H1 (cell line): ENCODE results near the gene SHROOM3. TPM values are rescaled to one million over a fixed set of nuclear protein-coding genes. Genes with fewer than 3 reads are reported as not detected.

Experiments used
- CTCF ChIA-PET: fragments of 300-600 bp; sonication (Branson Sonifier 250); formaldehyde crosslinking; loops from one replicate; lab custom pipeline; 2021; ENCODE audit not compliant: partially characterized antibody; lab: Charles Lee
- POLR2A ChIA-PET: fragments of 300-600 bp; sonication (Branson Sonifier 250); formaldehyde crosslinking; loops from one replicate; lab custom pipeline; 2021; ENCODE audit warnings: inconsistent platforms; ENCODE audit not compliant: partially characterized antibody; lab: Charles Lee
- DNase-seq, 2 experiments: peaks; one replicate each; pipeline versions ENCODE4 v3.0.0 to v3.0.0-alpha.2; 2010 to 2022; ENCODE audit warnings: low spot score in 2 of 2, low read depth in 1 of 2, mixed read lengths in 1 of 2
- FAIRE-seq: peaks from 2 replicates; lab custom pipeline; 2011; peaks lifted over from hg19 to GRCh38; lab: Jason Lieb, UNC
- H2AFZ ChIP-seq: 2 replicates; pipeline ENCODE4 v1.8.1; 2012; ENCODE audit warnings: low read length, inconsistent platforms
- H2AK5ac ChIP-seq: 2 replicates; pipeline ENCODE4 v1.6.1; 2013; ENCODE audit warnings: low read depth, low read length
- H2BK120ac ChIP-seq: replicated peaks from 2 replicates; pipeline ENCODE3; 2013; ENCODE audit warnings: low read depth, low read length, inconsistent platforms
- H2BK12ac ChIP-seq: 2 replicates; pipeline ENCODE4 v1.6.1; 2013; ENCODE audit warnings: low read depth, low read length
- H2BK15ac ChIP-seq: 2 replicates; pipeline ENCODE4 v1.6.1; 2013; ENCODE audit warnings: low read length
- H2BK20ac ChIP-seq: 2 replicates; pipeline ENCODE4 v1.6.1; 2013; ENCODE audit warnings: low read length
- H2BK5ac ChIP-seq: 2 replicates; pipeline ENCODE4 v1.6.1; 2013; ENCODE audit warnings: low read depth, low read length
- H3K14ac ChIP-seq: 2 replicates; pipeline ENCODE4 v1.6.1; 2013; ENCODE audit warnings: inconsistent platforms; ENCODE audit not compliant: insufficient read length
- H3K18ac ChIP-seq: 2 replicates; pipeline ENCODE4 v1.6.1; 2013; ENCODE audit warnings: low read length; ENCODE audit errors: extremely low read depth
- H3K23ac ChIP-seq: 2 replicates; pipeline ENCODE4 v1.6.1; 2013; ENCODE audit warnings: inconsistent platforms; ENCODE audit not compliant: insufficient read length
- H3K23me2 ChIP-seq: 2 replicates; pipeline ENCODE4 v1.6.1; 2013; ENCODE audit warnings: low read depth, low read length
- H3K27ac ChIP-seq: 2 replicates; pipeline ENCODE4 v1.6.1; 2011; ENCODE audit warnings: low read depth, low read length, inconsistent platforms
- H3K27me3 ChIP-seq, 4 experiments: replicated peaks in 1 of 4; 1 replicate in 1 of 4; 2 replicates in 3 of 4; pipeline versions ENCODE4 v1.6.1 to v1.8.1; 2011 to 2013; ENCODE audit warnings: low read length in 3 of 4, mild to moderate bottlenecking in 3 of 4, inconsistent platforms in 2 of 4, mixed read lengths in 2 of 4, moderate library complexity in 1 of 4; ENCODE audit not compliant: control insufficient read depth in 3 of 4, insufficient read depth in 3 of 4; ENCODE audit errors: extremely low read depth in 1 of 4
- H3K36me3 ChIP-seq, 4 experiments: 2 replicates each; pipeline versions ENCODE4 v1.6.1 to v1.8.1; 2011 to 2013; ENCODE audit warnings: mild to moderate bottlenecking in 4 of 4, low read length in 3 of 4, moderate library complexity in 2 of 4, control low read depth in 1 of 4, inconsistent platforms in 1 of 4; ENCODE audit not compliant: insufficient read depth in 4 of 4, control insufficient read depth in 2 of 4
- H3K4ac ChIP-seq: replicated peaks from 2 replicates; pipeline ENCODE3; 2013; ENCODE audit warnings: low read length, low read depth, mixed read lengths, inconsistent platforms; ENCODE audit not compliant: insufficient read length
- H3K4me1 ChIP-seq, 4 experiments: replicated peaks in 1 of 4; 1 replicate in 1 of 4; 2 replicates in 3 of 4; pipeline versions ENCODE4 v1.6.1 to v1.8.1; 2011 to 2013; ENCODE audit warnings: low read length in 3 of 4, inconsistent platforms in 2 of 4, mixed read lengths in 1 of 4; ENCODE audit not compliant: insufficient read depth in 4 of 4, control insufficient read depth in 3 of 4
- H3K4me2 ChIP-seq, 2 experiments: 2 replicates each; pipeline versions ENCODE4 v1.6.1 to v1.8.1; 2011 to 2013; ENCODE audit warnings: low read depth in 2 of 2, low read length in 2 of 2, control low read depth in 1 of 2, inconsistent platforms in 1 of 2, mild to moderate bottlenecking in 1 of 2; ENCODE audit not compliant: insufficient read depth in 1 of 2
- H3K4me3 ChIP-seq, 4 experiments: fragments of 200-600, 300-600 bp in 1 of 4; sonication (generic), shearing (Covaris generic), sonication (Bioruptor Twin) in 1 of 4; 2 replicates each; pipeline versions ENCODE4 v1.5.1 to v1.8.1; 2011 to 2016; ENCODE audit warnings: low read length in 4 of 4, low read depth in 3 of 4, control low read depth in 2 of 4, inconsistent platforms in 2 of 4, mild to moderate bottlenecking in 2 of 4, mixed read lengths in 1 of 4, moderate library complexity in 1 of 4; ENCODE audit not compliant: insufficient read depth in 2 of 4; ENCODE audit errors: extremely low read depth in 1 of 4
- H3K56ac ChIP-seq: replicated peaks from 2 replicates; pipeline ENCODE3; 2013; ENCODE audit warnings: low read depth, mild to moderate bottlenecking, mixed read lengths, low read length, inconsistent platforms; ENCODE audit not compliant: insufficient read length
- H3K79me1 ChIP-seq: 2 replicates; pipeline ENCODE4 v1.6.1; 2013; ENCODE audit warnings: low read depth, low read length, control low read depth
- H3K79me2 ChIP-seq, 2 experiments: 2 replicates each; pipeline versions ENCODE4 v1.6.1 to v1.8.1; 2012 to 2013; ENCODE audit warnings: low read length in 2 of 2, mild to moderate bottlenecking in 2 of 2, inconsistent platforms in 1 of 2; ENCODE audit not compliant: insufficient read depth in 2 of 2, control insufficient read depth in 1 of 2
- H3K9ac ChIP-seq, 4 experiments: replicated peaks in 1 of 4; 1 replicate in 1 of 4; 2 replicates in 3 of 4; pipeline versions ENCODE4 v1.6.1 to v1.8.1; 2011 to 2013; ENCODE audit warnings: low read depth in 3 of 4, low read length in 3 of 4, control low read depth in 2 of 4, mild to moderate bottlenecking in 2 of 4, moderate library complexity in 2 of 4, inconsistent platforms in 1 of 4; ENCODE audit errors: extremely low read depth in 1 of 4
- H3K9me3 ChIP-seq, 2 experiments: 2 replicates each; pipeline versions ENCODE4 v1.6.1 to v1.8.1; 2012 to 2013; ENCODE audit warnings: mild to moderate bottlenecking in 2 of 2, moderate library complexity in 2 of 2, control low read depth in 1 of 2, inconsistent platforms in 1 of 2, low read depth in 1 of 2, low read length in 1 of 2, mixed read lengths in 1 of 2; ENCODE audit not compliant: insufficient read depth in 2 of 2
- H4K20me1 ChIP-seq, 2 experiments: replicated peaks in 1 of 2; 2 replicates each; pipeline versions ENCODE3 to v1.8.1; 2011 to 2013; ENCODE audit warnings: inconsistent platforms in 2 of 2, low read length in 2 of 2, mild to moderate bottlenecking in 1 of 2; ENCODE audit not compliant: insufficient read depth in 2 of 2, control insufficient read depth in 1 of 2
- H4K5ac ChIP-seq: 2 replicates; pipeline ENCODE4 v1.6.1; 2013; ENCODE audit warnings: low read length, low read depth, mixed read lengths, inconsistent platforms; ENCODE audit not compliant: insufficient read length
- H4K8ac ChIP-seq: 2 replicates; pipeline ENCODE4 v1.8.0; 2013; ENCODE audit warnings: mild to moderate bottlenecking, moderate library complexity, low read length, inconsistent platforms; ENCODE audit not compliant: insufficient read depth; ENCODE audit errors: extremely low read depth
- H4K91ac ChIP-seq: replicated peaks from 2 replicates; pipeline ENCODE3; 2013; ENCODE audit warnings: low read length, mixed read lengths, inconsistent platforms; ENCODE audit not compliant: insufficient read length
- CHD2 ChIP-seq: IDR thresholded peaks from 2 replicates; pipeline ENCODE4 v1.6.1; 2012; ENCODE audit warnings: low read length, improper control_type of control experiment
- TEAD4 ChIP-seq: IDR thresholded peaks from 2 replicates; pipeline ENCODE4 v1.6.1; 2012; ENCODE audit warnings: low read depth, low read length, inconsistent platforms, mixed read lengths
- WGBS, 2 experiments: shearing (Covaris generic) in 1 of 2; methylation state at CpG; one replicate each; pipeline versions ENCODE4 v1.1.6 to v1.1.7; 2013 to 2015; ENCODE audit warnings: low lambda C conversion rate in 2 of 2, mixed read lengths in 2 of 2, inconsistent platforms in 1 of 2, low coverage in 1 of 2, missing lambda C conversion rate in 1 of 2; ENCODE audit not compliant: insufficient replicate concordance in 2 of 2, insufficient coverage in 1 of 2, insufficient read length in 1 of 2; ENCODE audit errors: extremely low coverage in 1 of 2, missing lambda C conversion rate in 1 of 2; 5-methylcytosine and 5-hydroxymethylcytosine counted together
- polyA plus RNA-seq, 7 experiments: library from polyadenylated mRNA; depleted of rRNA in 3 of 7; stranded (reverse) in 5 of 7; unstranded in 2 of 7; fragments of >200 nt in 5 of 7; fragments of 200-250 nt in 2 of 7; gene quantifications; 1 replicate in 5 of 7; 2 replicates in 1 of 7; 4 replicates in 1 of 7; pipeline versions ENCODE4 v1.2.1 to v1.2.3, GENCODE V29; 2011 to 2013; ENCODE audit warnings: missing spikeins in 2 of 7, mixed read lengths in 2 of 7
- total RNA-seq: library from RNA; stranded (reverse); fragmentation: NEBNext Ultra II Directional; extraction: Animal tissue kit (Norgen Biotek cat#: 25700); gene quantifications from 2 replicates; pipeline ENCODE4 v1.2.1, GENCODE V29; 2021

Gene SHROOM3
- total and polyA plus RNA-seq, 2 of the 8 experiments (the other 6 are each of a cell fraction or from before 2014, with no cell fraction given): 15.8 to 34.0 TPM

DNA sequence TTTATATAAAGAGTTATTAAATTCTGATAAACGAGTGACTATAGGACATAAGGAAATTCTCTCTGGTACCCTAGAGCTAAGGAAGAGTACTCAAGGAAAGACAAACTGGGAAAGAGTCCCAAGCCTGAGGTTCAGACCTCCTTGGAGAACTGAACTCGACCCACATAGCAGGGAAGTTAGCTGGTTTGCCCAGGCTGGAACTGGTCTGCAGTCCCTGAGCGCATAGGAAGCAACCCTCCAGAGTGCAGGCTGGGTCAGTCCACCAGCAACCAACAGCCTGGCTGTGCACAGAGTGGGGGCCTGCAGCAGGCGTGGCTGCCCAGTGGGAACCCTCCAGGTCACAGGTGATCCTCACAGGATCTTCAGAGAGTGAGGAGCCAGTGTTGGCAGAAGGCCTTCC, 348.8 kb downstream of the SHROOM3 start:
- peak overlapping the region; percentile 82; the same call in 1 of the 2 replicates for H2BK20ac ChIP-seq
- H3K4me2 ChIP-seq: no peak overlapping the region
- 0 out of 2 replicates have a peak overlapping the region, but pooled peaks have one; percentile 69 for H2BK5ac ChIP-seq
- H3K9me3 ChIP-seq: no peaks in the 10 kb centered on the region
- peaks cover 0 to 3% of the 10 kb centered on the region in 2 experiments for H4K20me1 ChIP-seq
- no peak overlapping the region for H2AFZ ChIP-seq
- H3K4ac ChIP-seq: no peak overlapping the region
- H2BK15ac ChIP-seq: no peak overlapping the region
- ChIA-PET POLR2A (interaction anchor here (1.6 kb wide), 2 partner anchors 10 to 18 kb away, joined by 3 to 5 read pairs; no protein-coding TSS in a partner anchor), CTCF (interaction anchor here (0.6 to 2.6 kb wide), 12 partner anchors 14 to 529 kb away, joined by 3 to 15 read pairs (median 4); no protein-coding TSS in a partner anchor)
- peaks cover 2 to 13% (median 6%) of the 10 kb centered on the region in 4 experiments for H3K4me1 ChIP-seq
- peak overlapping the region; percentile 11 for H4K5ac ChIP-seq
- no peak overlapping the region for H3K14ac ChIP-seq
- WGBS, 2 experiments: 88% methylated on average over 4 of the region's 4 CpGs; no CpG with 5 or more reads in 1 of the 2 experiments
- no peak overlapping the region for H3K9ac ChIP-seq
- 0 out of 2 replicates have a peak overlapping the region, but pooled peaks have one; percentile 3 for H3K27ac ChIP-seq
- no peak for TF ChIP-seq TEAD4
- TF ChIP-seq CHD2: 0 out of 2 replicates have a peak, but pooled peaks have one; percentile 15
- H2AK5ac ChIP-seq: peak overlapping the region; percentile 75
- H2BK120ac ChIP-seq: no peak overlapping the region
- H4K8ac ChIP-seq: no peak overlapping the region
- H3K36me3 ChIP-seq: peaks cover 9 to 21% (median 15%) of the 10 kb centered on the region in 4 experiments
- no peaks in the 10 kb centered on the region for H3K23me2 ChIP-seq
- DNase-seq (no peak), FAIRE-seq (no peak)
- H3K4me3 ChIP-seq: no peak overlapping the region
- no peaks in the 10 kb centered on the region for H3K27me3 ChIP-seq
- 0 out of 2 replicates have a peak overlapping the region, but pooled peaks have one; percentile 16 for H3K18ac ChIP-seq
- H3K79me2 ChIP-seq: no peaks in the 10 kb centered on the region
- no peaks in the 10 kb centered on the region for H3K79me1 ChIP-seq
- H4K91ac ChIP-seq: peak overlapping the region; percentile 77
- H3K56ac ChIP-seq: no peak overlapping the region
- H3K23ac ChIP-seq: no peak overlapping the region
- peak overlapping the region; percentile 76 for H2BK12ac ChIP-seq
